Chondrocyte (in vitro differentiated cells): ENCODE measurements around the gene LIAS. TPM values are rescaled to one million over a fixed set of nuclear protein-coding genes. Genes with fewer than 3 reads are reported as not detected.

Source experiments
- DNase-seq: peaks from one replicate; pipeline ENCODE4 v3.0.0; 2021; ENCODE audit warnings: mixed read lengths, low spot score
- H3K27ac Mint-ChIP-seq: one replicate; pipeline ENCODE4 v1.8.0; 2021; ENCODE audit warnings: mild to moderate bottlenecking, moderate library complexity, mixed read lengths; ENCODE audit not compliant: unreplicated experiment
- H3K27me3 Mint-ChIP-seq: 2 replicates; pipeline ENCODE4 v1.8.0; 2021; ENCODE audit warnings: low read depth, mixed read lengths
- H3K36me3 Mint-ChIP-seq: 2 replicates; pipeline ENCODE4 v1.8.0; 2021; ENCODE audit warnings: low read depth, mixed read lengths
- H3K4me1 Mint-ChIP-seq: 2 replicates; pipeline ENCODE4 v1.8.0; 2021; ENCODE audit warnings: low read depth, mild to moderate bottlenecking, mixed read lengths
- H3K4me3 Mint-ChIP-seq: one replicate; pipeline ENCODE4 v1.8.0; 2021; ENCODE audit warnings: mild to moderate bottlenecking, moderate library complexity, mixed read lengths; ENCODE audit not compliant: unreplicated experiment
- H3K9me3 Mint-ChIP-seq: 2 replicates; pipeline ENCODE4 v1.8.0; 2021; ENCODE audit warnings: low read depth, mixed read lengths
- CTCF ChIP-seq: fragments of 200-600 bp; sonication (generic); IDR thresholded peaks from 2 replicates; pipeline ENCODE4 v1.5.0; 2021; ENCODE audit warnings: antibody characterized with exemption, mild to moderate bottlenecking, moderate library complexity
- microRNA-seq: library from miRNA; unstranded; fragments of <30 nt; microRNA quantifications from one replicate; pipeline ENCODE4 v1.2.0, GENCODE V29; 2020; ENCODE audit warnings: borderline number of aligned reads
- total RNA-seq: library from RNA; stranded (reverse); gene quantifications from 3 replicates; pipeline ENCODE4 v1.2.1, GENCODE V29; 2021

Gene LIAS
- total RNA-seq, 1 donor from 2014 or later = 6.8 TPM

GRCh38 chr4:39525822-39526690 is 67.2 kb downstream of the LIAS start:
- peak; percentile 57 for TF ChIP-seq CTCF
- Mint-ChIP-seq H3K4me1 (peaks cover 58% of the 10 kb centered on the region), H3K4me3 (peak overlapping the region; percentile 95), H3K27ac (peak overlapping the region; percentile 97), H3K9me3 (peaks cover 3% of the 10 kb centered on the region), H3K36me3 (peaks cover 8% of the 10 kb centered on the region), H3K27me3 (no peaks in the 10 kb centered on the region)
- no peak for DNase-seq

- no peak for DNase-seq
- H3K9me3 Mint-ChIP-seq = peaks cover 9% of the 10 kb centered on the region
- H3K4me3 Mint-ChIP-seq = peak overlapping the region; percentile 95
These were observed 68.0 kb downstream of the LIAS start for GRCh38 chr4:39526765-39527295.

GRCh38 chr4:39527296-39528060 is 68.6 kb downstream of the LIAS start, which contains the start of gene UGDH:
Gene UGDH, minus strand, starts transcription at chr4:39527439. Its CDS starts 5,927 bp downstream, at chr4:39521512.
- TF ChIP-seq CTCF = no peak
- DNase-seq = peak; percentile 98
- H3K27ac Mint-ChIP-seq = peak within 1 kb of the TSS; percentile 97
- H3K4me1 Mint-ChIP-seq = peaks cover 45% of the 10 kb centered on the region
- peaks cover 21% of the 10 kb centered on the region for H3K36me3 Mint-ChIP-seq
- H3K27me3 Mint-ChIP-seq = no peaks in the 10 kb centered on the region
- H3K9me3 Mint-ChIP-seq = peaks cover 9% of the 10 kb centered on the region
- peak within 1 kb of the TSS; percentile 95 for H3K4me3 Mint-ChIP-seq

More at GRCh38 chr4:39526765-39527295, 68.0 kb downstream of the LIAS start:
- Mint-ChIP-seq H3K27ac (peak overlapping the region; percentile 97), H3K4me1 (peaks cover 51% of the 10 kb centered on the region), H3K36me3 (peaks cover 14% of the 10 kb centered on the region), H3K27me3 (no peaks in the 10 kb centered on the region)
- no peak for TF ChIP-seq CTCF

GRCh38 chr4:39528061-39528465 is 69.2 kb downstream of the LIAS start:
- Mint-ChIP-seq H3K36me3 (peaks cover 27% of the 10 kb centered on the region), H3K4me3 (peak overlapping the region; percentile 95), H3K9me3 (peaks cover 9% of the 10 kb centered on the region), H3K27ac (peak overlapping the region; percentile 95), H3K4me1 (peaks cover 39% of the 10 kb centered on the region), H3K27me3 (no peaks in the 10 kb centered on the region)
- DNase-seq = no peak
- TF ChIP-seq CTCF = no peak

Small RNA genes within 50 kb of the gene (microRNA-seq; reads per million reads assigned to microRNA genes)
- not detected for gene MIR5591

Other genes with a start within 250 kb of the LIAS start
- 43.9 to 46.8 TPM (median 46.0 TPM) in 3 replicates for gene RFC1, start 92.7 kb upstream of the LIAS start, total RNA-seq
- gene KLB, start 52.1 kb upstream of the LIAS start, total RNA-seq = not detected in 3 replicates
- gene RPL9, start 134 bp upstream of the LIAS start, total RNA-seq = 809 to 831 TPM (median 822 TPM) in 3 replicates
- 151 to 207 TPM (median 156 TPM) in 3 replicates for gene UGDH, start 68.4 kb downstream of the LIAS start, total RNA-seq
- gene SMIM14, start 179.8 kb downstream of the LIAS start, total RNA-seq = 42.6 to 54.2 TPM (median 46.9 TPM) in 3 replicates
- 73.7 to 87.5 TPM (median 84.4 TPM) in 3 replicates for gene UBE2K, start 239.1 kb downstream of the LIAS start, total RNA-seq